Stimulated activated naive B cell treated with anti-CD40 and anti-IgM and Interleukin-4, amounts not matched to agents 10 μg/mL and 1 μg/mL and 100 μg/mL, for 72 hours (primary cell): ENCODE measurements around the gene FOXL1.
A peak's percentile ranks its signal among the peaks of the same experiment; 100 is the strongest.
"Not testable (repeated sequence)": the region's sequence is repeated elsewhere in the genome, so short reads cannot be mapped to it uniquely, and the experiment has no call there.

ENCODE experiments used
- ATAC-seq, 2 donors: fragments of 150-1000 bp; cut with Tn5 transposase; replicated peaks; 2 replicates each; pipeline ENCODE4 v1.10.0; 2021; ENCODE audit warnings: moderate library complexity in 1 of 2
- DNase-seq: peaks from one replicate; pipeline ENCODE4 v3.0.0; 2021
- H3K27ac Mint-ChIP-seq: one replicate; pipeline ENCODE4 v1.8.0; 2022; ENCODE audit warnings: mild to moderate bottlenecking, mixed read lengths
- H3K27me3 Mint-ChIP-seq, 2 donors: one replicate each; pipeline ENCODE4 v1.8.0; 2022; ENCODE audit warnings: mixed read lengths in 2 of 2
- H3K36me3 Mint-ChIP-seq, 2 donors: one replicate each; pipeline ENCODE4 v1.8.0; 2022; ENCODE audit warnings: mixed read lengths in 2 of 2, mild to moderate bottlenecking in 1 of 2
- H3K4me1 Mint-ChIP-seq, 2 donors: one replicate each; pipeline ENCODE4 v1.8.0; 2022; ENCODE audit warnings: mixed read lengths in 2 of 2, mild to moderate bottlenecking in 1 of 2
- H3K4me3 Mint-ChIP-seq, 2 donors: one replicate each; pipeline ENCODE4 v1.8.0; 2022; ENCODE audit warnings: mild to moderate bottlenecking in 2 of 2, mixed read lengths in 2 of 2, moderate library complexity in 1 of 2
- H3K9me3 Mint-ChIP-seq, 2 donors: one replicate each; pipeline ENCODE4 v1.8.0; 2022; ENCODE audit warnings: mixed read lengths in 2 of 2, mild to moderate bottlenecking in 1 of 2

FOXL1 gene

GRCh38 chr16:86576591-86577313, 1.6 kb upstream of the FOXL1 start:
- no peak for ATAC-seq
- Mint-ChIP-seq H3K9me3 (no peaks in the 10 kb centered on the region), H3K4me1 (peaks cover 13 to 25% of the 10 kb centered on the region in 2 donors), H3K27ac (peak overlapping the region; percentile 38), H3K36me3 (no peaks in the 10 kb centered on the region), H3K4me3 (peak overlapping the region; percentile 73 to 76), H3K27me3 (peaks cover 87 to 97% of the 10 kb centered on the region in 2 donors)
- DNase-seq, result no peak

GRCh38 chr16:86577314-86577971, 906 bp upstream of the FOXL1 start:
- Mint-ChIP-seq H3K36me3 (no peaks in the 10 kb centered on the region), H3K27ac (no peak overlapping the region), H3K27me3 (peaks cover 82 to 93% of the 10 kb centered on the region in 2 donors), H3K4me3 (no peak overlapping the region), H3K4me1 (peaks cover 13 to 25% of the 10 kb centered on the region in 2 donors), H3K9me3 (no peaks in the 10 kb centered on the region)
- ATAC-seq (no peak), DNase-seq (no peak)

GRCh38 chr16:86578611-86579267, 390 bp downstream of the FOXL1 start:
- no peaks in the 10 kb centered on the region for H3K9me3 Mint-ChIP-seq
- DNase-seq (no peak), ATAC-seq (peak in 1 of 2 donors; percentile 41)
- no peaks in the 10 kb centered on the region for H3K36me3 Mint-ChIP-seq
- peaks cover 13 to 25% of the 10 kb centered on the region in 2 donors for H3K4me1 Mint-ChIP-seq
- H3K4me3 Mint-ChIP-seq, result peak overlapping the region; percentile 28 to 60
- H3K27me3 Mint-ChIP-seq, result peaks cover 73 to 84% of the 10 kb centered on the region in 2 donors
- no peak overlapping the region for H3K27ac Mint-ChIP-seq

GRCh38 chr16:86579268-86580062, 1.1 kb downstream of the FOXL1 start:
- Mint-ChIP-seq H3K27ac (peak overlapping the region; percentile 91), H3K4me1 (peaks cover 13 to 25% of the 10 kb centered on the region in 2 donors), H3K4me3 (peak overlapping the region in 1 of 2 donors; percentile 55), H3K9me3 (no peaks in the 10 kb centered on the region), H3K27me3 (peaks cover 70 to 80% of the 10 kb centered on the region in 2 donors), H3K36me3 (no peaks in the 10 kb centered on the region)
- ATAC-seq (no peak), DNase-seq (no peak)

DNA sequence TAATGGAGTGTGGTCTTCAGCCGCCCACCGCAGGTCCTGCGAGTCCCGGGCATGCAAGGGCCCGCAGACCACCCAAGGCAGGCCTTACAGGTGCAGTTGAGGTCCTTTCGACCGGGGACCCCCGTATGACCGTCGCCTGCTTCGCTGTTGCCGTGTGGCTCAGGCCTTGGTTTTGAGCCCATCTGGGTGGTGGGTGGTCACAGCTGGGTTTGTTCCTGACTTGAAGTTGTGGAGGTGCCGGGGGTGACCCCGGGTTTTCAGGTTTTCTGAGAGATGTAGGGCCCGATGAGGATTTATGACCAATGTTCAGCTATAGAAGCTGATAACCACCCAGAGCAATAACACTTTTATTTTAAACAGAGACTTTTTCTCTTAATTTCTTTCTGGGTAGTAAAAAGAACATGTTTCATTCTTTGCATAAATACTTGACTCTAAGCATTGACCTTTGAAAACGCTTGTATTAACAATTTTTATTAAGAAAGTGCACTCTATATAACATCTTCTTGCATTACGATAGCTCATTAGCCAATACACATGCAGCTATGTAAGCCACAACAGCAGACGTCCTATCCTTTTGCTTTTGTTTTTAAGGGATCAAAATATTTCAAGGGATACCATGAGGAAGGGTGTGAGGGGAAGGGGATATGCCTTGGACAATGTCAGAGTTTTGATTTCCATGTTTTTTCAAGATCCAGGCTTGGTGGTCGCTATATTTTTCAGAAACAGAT, 1.9 kb downstream of the FOXL1 start:
- no peak for ATAC-seq
- no peak overlapping the region for H3K27ac Mint-ChIP-seq

DNA sequence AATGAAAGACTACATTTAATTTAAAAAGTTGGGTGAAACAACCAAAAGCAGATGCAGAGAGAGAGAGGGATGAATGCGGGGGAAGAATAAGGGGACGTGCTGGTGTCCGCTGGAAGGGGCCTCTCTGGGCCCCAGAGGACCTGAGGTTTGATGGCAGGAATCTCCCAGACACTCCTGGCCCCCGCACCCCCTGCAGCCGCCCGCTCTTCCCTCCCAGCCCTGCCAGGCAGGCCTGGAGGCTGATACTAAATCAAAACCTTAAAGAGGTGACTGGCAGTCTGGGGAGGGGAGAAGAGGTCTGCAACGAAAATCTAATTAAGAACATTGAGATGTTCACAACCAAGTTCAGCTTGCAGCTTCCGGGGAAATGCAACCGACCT, 2.4 kb downstream of the FOXL1 start:
- no peak overlapping the region for H3K4me3 Mint-ChIP-seq
- no peaks in the 10 kb centered on the region for H3K36me3 Mint-ChIP-seq
- no peak for DNase-seq
- no peak for ATAC-seq
- peaks cover 13 to 25% of the 10 kb centered on the region in 2 donors for H3K4me1 Mint-ChIP-seq
- H3K27ac Mint-ChIP-seq, result no peak overlapping the region
- H3K27me3 Mint-ChIP-seq, result peaks cover 64 to 76% of the 10 kb centered on the region in 2 donors
- H3K9me3 Mint-ChIP-seq, result no peaks in the 10 kb centered on the region

More for the DNA sequence above, 1.9 kb downstream of the FOXL1 start:
- no peaks in the 10 kb centered on the region for H3K9me3 Mint-ChIP-seq
- H3K4me3 Mint-ChIP-seq, result peak overlapping the region in 1 of 2 donors; percentile 55
- peaks cover 66 to 76% of the 10 kb centered on the region in 2 donors for H3K27me3 Mint-ChIP-seq
- H3K4me1 Mint-ChIP-seq, result peaks cover 13 to 25% of the 10 kb centered on the region in 2 donors
- no peaks in the 10 kb centered on the region for H3K36me3 Mint-ChIP-seq
- no peak for DNase-seq

DNA sequence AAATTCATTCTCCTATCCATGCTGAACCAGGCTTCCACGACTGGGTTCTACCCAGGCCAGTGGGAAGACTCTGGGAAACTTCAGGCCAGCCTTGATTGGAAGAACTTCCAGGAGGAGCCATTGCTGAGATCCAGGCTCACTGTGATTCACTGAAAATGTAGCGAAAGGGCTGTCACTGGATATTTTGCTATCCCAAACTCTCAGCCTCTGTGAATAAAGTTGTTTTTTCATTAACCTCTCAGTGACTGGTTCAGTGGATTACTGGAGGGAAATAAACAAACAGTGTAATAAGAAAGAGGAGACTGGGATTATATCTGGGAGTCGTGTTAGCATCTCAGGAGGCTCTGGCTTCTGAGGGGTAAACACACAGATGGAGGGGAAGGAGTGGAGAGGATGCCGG, 3.1 kb downstream of the FOXL1 start:
- ATAC-seq (no peak), DNase-seq (no peak)
- Mint-ChIP-seq H3K4me3 (no peak overlapping the region), H3K27ac (no peak overlapping the region), H3K36me3 (no peaks in the 10 kb centered on the region), H3K9me3 (no peaks in the 10 kb centered on the region), H3K27me3 (peaks cover 59 to 71% of the 10 kb centered on the region in 2 donors), H3K4me1 (peaks cover 9 to 18% of the 10 kb centered on the region in 2 donors)

DNA sequence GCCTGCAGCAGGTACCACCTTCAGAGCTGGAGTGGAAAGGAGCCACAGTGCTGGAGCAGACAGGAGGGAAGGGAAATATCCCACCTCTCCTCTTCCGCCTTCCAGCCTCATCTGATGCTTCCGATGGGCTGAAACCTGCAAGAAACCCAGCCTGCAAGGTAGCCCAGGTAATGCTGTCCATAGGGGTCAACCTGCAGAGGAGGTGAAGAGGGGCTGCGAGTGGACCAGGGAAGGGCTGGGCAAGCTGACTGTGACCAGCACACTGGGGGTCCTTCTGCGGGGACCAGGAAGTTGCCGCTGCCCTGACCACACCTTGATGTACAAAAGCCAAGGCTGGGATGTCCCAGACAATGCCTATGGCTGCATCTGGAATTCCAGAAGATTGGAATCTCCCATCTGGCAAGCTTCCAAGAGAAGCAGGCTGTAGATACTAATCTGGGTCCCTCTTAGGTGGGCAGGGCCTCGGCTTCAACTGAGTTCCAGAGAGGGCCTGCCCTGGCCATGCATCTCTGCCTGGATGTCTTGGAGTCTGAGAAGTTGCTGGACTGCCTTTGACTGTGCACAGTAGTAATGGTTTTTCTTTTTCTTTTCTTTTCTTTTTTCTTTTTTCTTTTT, 5.8 kb downstream of the FOXL1 start:
- Mint-ChIP-seq H3K27ac (no peak overlapping the region), H3K4me3 (no peak overlapping the region), H3K4me1 (peaks cover 3 to 6% of the 10 kb centered on the region in 2 donors), H3K27me3 (peaks cover 35 to 46% of the 10 kb centered on the region in 2 donors), H3K36me3 (no peaks in the 10 kb centered on the region), H3K9me3 (no peaks in the 10 kb centered on the region)
- ATAC-seq (no peak), DNase-seq (no peak)

- no peaks in the 10 kb centered on the region for H3K36me3 Mint-ChIP-seq
- no peak overlapping the region for H3K27ac Mint-ChIP-seq
- no peak for DNase-seq
- no peaks in the 10 kb centered on the region for H3K4me1 Mint-ChIP-seq
- no peak overlapping the region for H3K4me3 Mint-ChIP-seq
- ATAC-seq, result no peak
- no peaks in the 10 kb centered on the region for H3K9me3 Mint-ChIP-seq
- H3K27me3 Mint-ChIP-seq, result peaks cover 28 to 39% of the 10 kb centered on the region in 2 donors
Observed at GRCh38 chr16:86584726-86585721, 6.7 kb downstream of the FOXL1 start.

- H3K27ac Mint-ChIP-seq, result no peak overlapping the region
- H3K4me1 Mint-ChIP-seq, result no peaks in the 10 kb centered on the region
- H3K27me3 Mint-ChIP-seq, result peaks cover 21 to 30% of the 10 kb centered on the region in 2 donors
- no peak for DNase-seq
- H3K9me3 Mint-ChIP-seq, result no peaks in the 10 kb centered on the region
- no peaks in the 10 kb centered on the region for H3K36me3 Mint-ChIP-seq
- H3K4me3 Mint-ChIP-seq, result no peak overlapping the region
- no peak for ATAC-seq
Observed at GRCh38 chr16:86585821-86586611, 7.7 kb downstream of the FOXL1 start.

- Mint-ChIP-seq H3K4me3 (no peak overlapping the region), H3K27ac (no peak overlapping the region), H3K9me3 (peaks cover 0 to 2% of the 10 kb centered on the region in 2 donors), H3K27me3 (peaks cover 17 to 26% of the 10 kb centered on the region in 2 donors), H3K4me1 (no peaks in the 10 kb centered on the region), H3K36me3 (no peaks in the 10 kb centered on the region)
- ATAC-seq (no peak), DNase-seq (no peak)
Observed at GRCh38 chr16:86587487-86587886, 9.1 kb downstream of the FOXL1 start.

- not testable (repeated sequence) for H3K27ac Mint-ChIP-seq, DNase-seq, ATAC-seq, H3K36me3 Mint-ChIP-seq, H3K4me3 Mint-ChIP-seq, H3K9me3 Mint-ChIP-seq, H3K4me1 Mint-ChIP-seq
- H3K27me3 Mint-ChIP-seq, result peaks cover 18 to 29% of the 10 kb centered on the region in 2 donors
Observed at GRCh38 chr16:86587955-86588354, 9.6 kb downstream of the FOXL1 start.
